OCI-LY3 (cell line): Measurements from ENCODE around the gene SCLY.

Experiments used
- CTCF ChIP-seq: fragments of 200-600, 300-600 bp; sonication (generic); IDR thresholded peaks from 2 replicates; pipeline ENCODE4 v1.5.1; 2014; ENCODE audit warnings: antibody characterized with exemption, low read length, low read depth
- EZH2phosphoT487 ChIP-seq: fragments of 200-600 bp; shearing (Covaris generic); IDR thresholded peaks from 2 replicates; pipeline ENCODE4 v1.6.1; 2018; ENCODE audit warnings: antibody characterized with exemption, mixed run types, low read depth

- TF ChIP-seq CTCF (no peak), EZH2phosphoT487 (no peak)
These were observed 26.4 kb downstream of the SCLY start for GRCh38 chr2:238087211-238087610.
